Lower lobe of right lung (tissue), 2 donors: Measurements from ENCODE around the gene RPP25L. TPM values are rescaled to one million over a fixed set of nuclear protein-coding genes. Genes with fewer than 3 reads are reported as not detected.

Source experiments
- ATAC-seq, 2 donors: fragments of 200-7000 bp; cut with Tn5 transposase; one replicate each; pipeline ENCODE4 v1.9.1; 2020 to 2022; ENCODE audit warnings: mild to moderate bottlenecking in 2 of 2, moderate library complexity in 2 of 2
- DNase-seq: peaks from one replicate; pipeline ENCODE4 v3.0.0-alpha.2; 2020
- H3K27ac ChIP-seq: fragments of 200-600 bp; one replicate; pipeline ENCODE4 v1.8.0; 2022
- H3K27me3 ChIP-seq: fragments of 200-600 bp; one replicate; pipeline ENCODE4 v1.8.0; 2022; ENCODE audit warnings: low read depth
- H3K36me3 ChIP-seq: fragments of 200-600 bp; one replicate; pipeline ENCODE4 v1.8.0; 2022; ENCODE audit warnings: mild to moderate bottlenecking
- H3K4me1 ChIP-seq: fragments of 200-600 bp; one replicate; pipeline ENCODE4 v1.8.0; 2022
- H3K4me3 ChIP-seq: fragments of 200-600 bp; one replicate; pipeline ENCODE4 v1.8.0; 2022; ENCODE audit warnings: mild to moderate bottlenecking
- H3K9me3 ChIP-seq: fragments of 200-600 bp; one replicate; pipeline ENCODE4 v1.8.0; 2022
- CTCF ChIP-seq: fragments of 200-600 bp; IDR thresholded peaks from one replicate; pipeline ENCODE4 v1.8.0; 2022; ENCODE audit warnings: antibody characterized with exemption, mild to moderate bottlenecking
- intact Hi-C: fragments of 100-400 bp; cut with DNase I; formaldehyde crosslinking; loops from one replicate; pipeline ENCODE4 v1.11.0; 2022
- total RNA-seq: library from RNA; stranded (reverse); fragmentation: NEBNext Ultra II Directional; extraction: Animal tissue kit (Norgen Biotek cat#: 25700); gene quantifications from one replicate; pipeline ENCODE4 v1.2.1, GENCODE V29; 2021
- donor health status: DM: no; HTN: yes; CAD: no; lungs with severe emphysema.

Gene RPP25L
- total RNA-seq, 1 donor from 2014 or later: 16.5 TPM

GRCh38 chr9:34601937-34602573, 9.8 kb downstream of the RPP25L start:
- Histone ChIP-seq H3K4me1 (no peaks in the 10 kb centered on the region), H3K27me3 (no peaks in the 10 kb centered on the region), H3K27ac (no peak overlapping the region), H3K9me3 (no peaks in the 10 kb centered on the region), H3K36me3 (no peaks in the 10 kb centered on the region), H3K4me3 (no peak overlapping the region)
- intact Hi-C loops: loop anchor here (10.0 kb wide), 1 partner anchor 57 kb away; no protein-coding TSS in a partner anchor
- DNase-seq (no peak), ATAC-seq (no peak)
- no peak for TF ChIP-seq CTCF

- H3K9me3 ChIP-seq: no peaks in the 10 kb centered on the region
- H3K27me3 ChIP-seq: no peaks in the 10 kb centered on the region
- ATAC-seq (no peak), DNase-seq (no peak)
- H3K4me3 ChIP-seq: no peak overlapping the region
- intact Hi-C loops: loop anchor here (10.0 kb wide), 1 partner anchor 56 kb away; no protein-coding TSS in a partner anchor
- H3K4me1 ChIP-seq: no peaks in the 10 kb centered on the region
- TF ChIP-seq CTCF: no peak
- no peak overlapping the region for H3K27ac ChIP-seq
- H3K36me3 ChIP-seq: no peaks in the 10 kb centered on the region
Measured at GRCh38 chr9:34600908-34601307, 11.0 kb downstream of the RPP25L start.

- Histone ChIP-seq H3K27ac (no peak overlapping the region), H3K27me3 (peaks cover 1% of the 10 kb centered on the region), H3K4me3 (no peak overlapping the region), H3K9me3 (no peaks in the 10 kb centered on the region), H3K36me3 (no peaks in the 10 kb centered on the region), H3K4me1 (no peaks in the 10 kb centered on the region)
- intact Hi-C loops: no loop called here
- no peak for DNase-seq
- TF ChIP-seq CTCF: no peak
- ATAC-seq: no peak
Measured at GRCh38 chr9:34599546-34599945, 12.4 kb downstream of the RPP25L start.

- Histone ChIP-seq H3K27ac (no peak overlapping the region), H3K9me3 (no peaks in the 10 kb centered on the region), H3K4me3 (no peak overlapping the region), H3K27me3 (peaks cover 45% of the 10 kb centered on the region), H3K36me3 (no peaks in the 10 kb centered on the region), H3K4me1 (peaks cover 34% of the 10 kb centered on the region)
- no peak for TF ChIP-seq CTCF
- intact Hi-C loops: no loop called here
- DNase-seq (no peak), ATAC-seq (no peak)
Measured at GRCh38 chr9:34594177-34594576, 17.7 kb downstream of the RPP25L start.

- Histone ChIP-seq H3K27ac (peak overlapping the region; percentile 11), H3K27me3 (peaks cover 56% of the 10 kb centered on the region), H3K9me3 (no peaks in the 10 kb centered on the region), H3K36me3 (no peaks in the 10 kb centered on the region), H3K4me1 (peaks cover 38% of the 10 kb centered on the region), H3K4me3 (no peak overlapping the region)
- ATAC-seq: peak; percentile 70 to 76
- peak; percentile 73 for DNase-seq
- TF ChIP-seq CTCF: no peak
- intact Hi-C loops: no loop called here
Measured at GRCh38 chr9:34592895-34593601, 18.8 kb downstream of the RPP25L start.
